Measurements from ENCODE around the gene ARFGEF2. TPM values are rescaled to one million over a fixed set of nuclear protein-coding genes. Genes with fewer than 3 reads are reported as not detected.
"Not testable (repeated sequence)": the region's sequence is repeated elsewhere in the genome, so short reads cannot be mapped to it uniquely, and the experiment has no call there.

Gene ARFGEF2
- total and polyA plus RNA-seq, 4 donors = 10.3 to 51.3 (median 16.6) TPM

DNA sequence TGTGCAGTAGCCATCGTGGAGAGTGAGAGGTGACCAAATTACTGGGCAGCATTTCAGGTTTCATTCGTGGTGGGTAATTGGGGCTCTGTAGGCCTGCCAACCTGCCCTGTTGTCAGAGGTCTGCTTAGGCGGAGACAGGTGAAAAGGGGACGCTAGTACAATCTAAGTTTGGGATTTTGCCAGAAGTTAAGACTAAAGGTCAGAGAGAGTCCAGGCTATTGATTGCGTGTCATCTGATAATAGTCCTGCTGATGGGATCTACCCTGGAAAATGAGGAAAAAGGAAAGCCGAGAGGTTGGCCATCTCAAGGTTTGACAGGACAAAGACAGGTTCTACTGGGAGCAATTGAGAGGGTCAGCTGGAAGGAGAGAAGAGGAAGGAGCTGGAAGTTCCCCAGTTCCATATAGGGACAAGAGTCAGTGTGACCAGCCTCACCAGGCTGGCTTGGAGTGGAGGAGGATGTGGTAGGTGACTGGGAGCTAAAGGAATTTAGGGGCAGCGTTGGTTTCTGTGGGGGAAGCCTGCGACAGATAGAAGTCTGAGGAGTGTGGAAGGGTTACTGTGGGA, 10.9 kb downstream of the ARFGEF2 start (continued):
- TF ChIP-seq FOXA1 (IDR thresholded peaks at IDR 0.05) = no peak
- no peak for TF ChIP-seq RAD21 (IDR thresholded peaks at IDR 0.05)
- TF ChIP-seq, protein P1, sequence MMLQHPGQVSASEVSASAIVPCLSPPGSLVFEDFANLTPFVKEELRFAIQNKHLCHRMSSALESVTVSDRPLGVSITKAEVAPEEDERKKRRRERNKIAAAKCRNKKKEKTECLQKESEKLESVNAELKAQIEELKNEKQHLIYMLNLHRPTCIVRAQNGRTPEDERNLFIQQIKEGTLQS (IDR thresholded peaks at IDR 0.05) = no peak

DNA sequence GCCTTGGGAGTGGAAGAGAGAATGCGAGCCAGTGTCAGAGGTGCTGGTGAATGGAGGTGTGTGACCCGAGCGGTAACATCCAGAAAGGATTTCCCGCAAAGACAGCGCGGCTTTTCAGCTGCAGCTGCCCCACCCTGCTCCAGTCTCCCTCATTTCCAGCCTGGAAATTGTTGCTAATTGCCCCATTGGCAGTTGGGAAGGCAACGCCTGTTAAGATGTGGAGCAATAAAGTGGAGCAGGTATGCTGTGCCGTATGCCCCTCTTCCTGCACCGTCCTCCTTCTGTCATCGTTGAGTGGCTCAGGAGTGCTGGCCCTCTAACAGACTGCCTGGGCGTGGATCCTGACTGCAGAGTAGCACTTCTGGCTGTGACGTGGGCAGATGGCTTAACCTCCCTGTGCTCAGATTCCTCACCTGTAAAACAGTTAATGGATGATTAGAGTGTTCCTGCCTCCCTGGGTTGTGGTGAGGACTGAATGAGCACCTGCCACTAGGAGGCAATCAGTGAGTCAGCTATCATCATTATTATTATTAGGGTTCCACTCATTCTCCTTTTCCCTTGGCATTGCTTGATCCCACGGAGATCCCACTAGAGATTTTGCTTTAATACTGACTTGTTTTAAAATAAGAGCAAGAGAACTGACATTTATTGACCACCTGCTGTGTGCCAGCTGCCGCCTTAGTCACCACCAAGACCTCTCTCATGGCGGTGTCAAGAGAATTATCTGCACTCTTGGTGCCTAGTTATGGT, 11.7 kb downstream of the ARFGEF2 start:
- no peak overlapping the region for H3K4me3 ChIP-seq (ENCODE audit: low read depth in 1 of 3, low read length in 3 of 3)
- no peak for DNase-seq (ENCODE audit: low spot score)

DNA sequence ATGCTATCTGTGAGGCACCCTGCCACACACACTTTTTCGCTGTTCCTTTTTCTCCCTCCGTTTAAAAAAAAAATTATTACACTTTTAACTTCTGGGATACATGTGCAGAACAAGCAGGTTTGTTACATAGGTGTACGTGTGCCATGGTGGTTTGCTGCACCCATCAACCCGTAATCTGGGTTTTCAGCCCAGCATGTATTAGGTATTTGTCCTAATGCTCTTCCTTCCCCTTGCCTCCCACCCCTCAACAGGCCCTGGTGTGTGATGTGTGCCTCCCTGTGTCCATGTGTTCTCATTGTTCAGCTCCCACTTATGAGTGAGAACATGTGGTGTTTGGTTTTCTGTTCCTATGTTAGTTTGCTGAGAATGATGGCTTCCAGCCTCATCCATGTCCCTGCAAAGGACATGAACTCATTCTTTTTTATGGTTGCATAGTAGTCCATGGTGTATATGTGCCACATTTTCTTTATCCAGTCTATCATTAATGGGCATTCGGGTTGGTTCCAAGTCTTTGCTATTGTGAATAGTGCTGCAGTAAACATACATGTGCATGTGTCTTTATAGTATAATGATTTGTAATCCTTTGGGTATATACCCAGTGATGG, 12.9 kb downstream of the ARFGEF2 start:
- H3K27me3 ChIP-seq (ENCODE audit: control insufficient read depth in 4 of 4, insufficient read depth in 4 of 4, low read length in 3 of 4); DNase-seq (ENCODE audit: low spot score); H3K27ac ChIP-seq (ENCODE audit: low read depth in 1 of 2, low read length in 2 of 2); H3K9me3 ChIP-seq (ENCODE audit: control insufficient read depth in 4 of 4, low read length in 3 of 4); H3K4me3 ChIP-seq (ENCODE audit: low read depth in 1 of 3, low read length in 3 of 3); H3K36me3 ChIP-seq (ENCODE audit: control insufficient read depth in 4 of 4, insufficient read depth in 3 of 4, low read depth in 1 of 4, low read length in 3 of 4); H3K9ac ChIP-seq (ENCODE audit: low read depth in 1 of 2, low read length in 2 of 2): not testable (repeated sequence)
- peaks cover 24 to 59% (median 45%) of the 10 kb centered on the region in 4 donors for H3K4me1 ChIP-seq (ENCODE audit: control insufficient read depth in 4 of 4, insufficient read depth in 4 of 4, low read length in 3 of 4)
- WGBS = 97% methylated on average over 5 of the region's 5 CpGs

More for the DNA sequence above, 11.7 kb downstream of the ARFGEF2 start:
- TF ChIP-seq RXRA (IDR thresholded peaks at IDR 0.05) (no peak), NR2F2 (IDR thresholded peaks at IDR 0.05) (no peak), EGR1 (IDR thresholded peaks at IDR 0.05; ENCODE audit: low read depth in 2 of 2) (no peak), JUND (IDR thresholded peaks at IDR 0.05) (no peak), RAD21 (IDR thresholded peaks at IDR 0.05) (no peak)
- Histone ChIP-seq H3K36me3 (ENCODE audit: control insufficient read depth in 4 of 4, insufficient read depth in 3 of 4, low read depth in 1 of 4, low read length in 3 of 4) (no peaks in the 10 kb centered on the region), H3K9me3 (ENCODE audit: control insufficient read depth in 4 of 4, low read length in 3 of 4) (no peaks in the 10 kb centered on the region), H3K27ac (ENCODE audit: low read depth in 1 of 2, low read length in 2 of 2) (peak overlapping the region in 1 of 2 donors; percentile 45), H3K4me1 (ENCODE audit: control insufficient read depth in 4 of 4, insufficient read depth in 4 of 4, low read length in 3 of 4) (peaks cover 22 to 59% (median 46%) of the 10 kb centered on the region in 4 donors), H3K27me3 (ENCODE audit: control insufficient read depth in 4 of 4, insufficient read depth in 4 of 4, low read length in 3 of 4) (no peaks in the 10 kb centered on the region), H3K9ac (ENCODE audit: low read depth in 1 of 2, low read length in 2 of 2) (no peak overlapping the region)
- WGBS = 89% methylated on average over 15 of the region's 15 CpGs

- not testable (repeated sequence) for H3K27me3 ChIP-seq (ENCODE audit: control insufficient read depth in 4 of 4, insufficient read depth in 4 of 4, low read length in 3 of 4); DNase-seq (ENCODE audit: low spot score); H3K9me3 ChIP-seq (ENCODE audit: control insufficient read depth in 4 of 4, low read length in 3 of 4); H3K36me3 ChIP-seq (ENCODE audit: control insufficient read depth in 4 of 4, insufficient read depth in 3 of 4, low read depth in 1 of 4, low read length in 3 of 4); H3K4me3 ChIP-seq (ENCODE audit: low read depth in 1 of 3, low read length in 3 of 3); H3K9ac ChIP-seq (ENCODE audit: low read depth in 1 of 2, low read length in 2 of 2); H3K27ac ChIP-seq (ENCODE audit: low read depth in 1 of 2, low read length in 2 of 2)
- peaks cover 21 to 53% (median 42%) of the 10 kb centered on the region in 4 donors for H3K4me1 ChIP-seq (ENCODE audit: control insufficient read depth in 4 of 4, insufficient read depth in 4 of 4, low read length in 3 of 4)
- WGBS = 30% methylated on average over 7 of the region's 7 CpGs
Observed at GRCh38 chr20:48934966-48935365, 13.5 kb downstream of the ARFGEF2 start.

DNA sequence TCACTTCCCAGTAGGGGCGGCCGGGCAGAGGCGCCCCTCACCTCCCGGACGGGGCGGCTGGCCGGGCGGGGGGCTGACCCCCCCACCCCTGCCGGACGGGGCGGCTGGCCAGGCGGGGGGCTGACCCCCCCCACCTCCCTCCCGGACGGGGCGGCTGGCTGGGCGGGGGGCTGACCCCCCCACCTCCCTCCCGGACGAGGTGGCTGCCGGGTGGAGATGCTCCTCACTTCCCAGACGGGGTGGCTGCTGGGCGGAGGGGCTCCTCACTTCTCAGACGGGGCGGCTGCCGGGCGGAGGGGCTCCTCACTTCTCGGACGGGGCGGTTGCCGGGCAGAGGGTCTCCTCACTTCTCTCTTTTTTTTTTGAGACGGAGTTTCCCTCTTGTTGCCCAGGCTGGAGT, 14.7 kb downstream of the ARFGEF2 start:
- not testable (repeated sequence) for H3K36me3 ChIP-seq (ENCODE audit: control insufficient read depth in 4 of 4, insufficient read depth in 3 of 4, low read depth in 1 of 4, low read length in 3 of 4); H3K27me3 ChIP-seq (ENCODE audit: control insufficient read depth in 4 of 4, insufficient read depth in 4 of 4, low read length in 3 of 4); H3K9me3 ChIP-seq (ENCODE audit: control insufficient read depth in 4 of 4, low read length in 3 of 4); H3K9ac ChIP-seq (ENCODE audit: low read depth in 1 of 2, low read length in 2 of 2); H3K27ac ChIP-seq (ENCODE audit: low read depth in 1 of 2, low read length in 2 of 2); H3K4me3 ChIP-seq (ENCODE audit: low read depth in 1 of 3, low read length in 3 of 3); DNase-seq (ENCODE audit: low spot score)
- H3K4me1 ChIP-seq (ENCODE audit: control insufficient read depth in 4 of 4, insufficient read depth in 4 of 4, low read length in 3 of 4) = peaks cover 12 to 41% (median 31%) of the 10 kb centered on the region in 4 donors
- WGBS = 97% methylated on average over 30 of the region's 30 CpGs
